OCI-LY7 (cell line): ENCODE measurements around the gene FLT3. TPM values are rescaled to one million over a fixed set of nuclear protein-coding genes. Genes with fewer than 3 reads are reported as not detected.

Experiments
- BruUV-seq: library from RNA; stranded (reverse); fragments of 400-500 nt; replicated peaks from 2 replicates; lab custom pipeline; 2021; lab: Mats Ljungman, UMichigan
- CTCF ChIA-PET: fragments of 300-600 bp; sonication (Branson Sonifier 250); formaldehyde crosslinking; loops from one replicate; lab custom pipeline; 2022; ENCODE audit warnings: antibody characterized with exemption; ENCODE audit not compliant: unreplicated experiment; lab: Charles Lee
- POLR2A ChIA-PET: fragments of 300-600 bp; sonication (Branson Sonifier 250); formaldehyde crosslinking; loops from one replicate; lab custom pipeline; 2022; ENCODE audit warnings: antibody characterized with exemption; lab: Charles Lee
- DNase-seq: peaks from one replicate; pipeline ENCODE4 v3.0.0-alpha.2; 2015; ENCODE audit warnings: low spot score
- H2AFZ ChIP-seq: fragments of 200-600 bp; sonication (generic), shearing (Covaris generic); 2 replicates; pipeline ENCODE4 v1.6.1; 2014; ENCODE audit warnings: mild to moderate bottlenecking, antibody characterized with exemption, low read length, moderate library complexity
- H3K27ac ChIP-seq: fragments of 200-600 bp; sonication (generic); 2 replicates; pipeline ENCODE4 v1.5.1; 2014; ENCODE audit warnings: mixed run types, low read depth, mild to moderate bottlenecking, moderate library complexity, low read length, inconsistent platforms; ENCODE audit not compliant: poor library complexity, severe bottlenecking
- H3K36me3 ChIP-seq: fragments of 200-600 bp; sonication (generic); 2 replicates; pipeline ENCODE4 v1.6.1; 2014; ENCODE audit warnings: mild to moderate bottlenecking, antibody characterized with exemption, low read length, moderate library complexity, mixed read lengths; ENCODE audit not compliant: insufficient read depth
- H3K4me1 ChIP-seq: fragments of 200-600 bp; sonication (generic); 2 replicates; pipeline ENCODE4 v1.5.1; 2014; ENCODE audit warnings: mild to moderate bottlenecking, low read length; ENCODE audit not compliant: insufficient read depth, poor library complexity, severe bottlenecking
- H3K4me2 ChIP-seq: fragments of 200-600 bp; sonication (generic); 2 replicates; pipeline ENCODE4 v1.6.1; 2014; ENCODE audit warnings: mild to moderate bottlenecking, low read length
- H3K4me3 ChIP-seq: fragments of 200-600 bp; sonication (generic); 2 replicates; pipeline ENCODE4 v1.5.1; 2014; ENCODE audit warnings: mild to moderate bottlenecking, low read depth, low read length; ENCODE audit not compliant: poor library complexity, severe bottlenecking
- H3K79me2 ChIP-seq: fragments of 200-600 bp; sonication (generic); 2 replicates; pipeline ENCODE4 v1.6.1; 2016; ENCODE audit warnings: low read depth, mild to moderate bottlenecking, low read length, moderate library complexity, mixed read lengths; ENCODE audit not compliant: insufficient read depth
- H3K9me2 ChIP-seq: fragments of 200-600 bp; sonication (generic); 2 replicates; pipeline ENCODE4 v1.6.1; 2016; ENCODE audit warnings: mild to moderate bottlenecking, low read length, mixed read lengths; ENCODE audit not compliant: insufficient read depth
- H3K9me3 ChIP-seq: fragments of 200-600 bp; sonication (generic); 2 replicates; pipeline ENCODE4 v1.6.1; 2014; ENCODE audit warnings: mild to moderate bottlenecking, mixed run types, low read length, mixed read lengths
- H4K20me1 ChIP-seq: fragments of 200-600 bp; sonication (generic); 2 replicates; pipeline ENCODE4 v1.6.1; 2014; ENCODE audit warnings: mild to moderate bottlenecking, antibody characterized with exemption, low read length, moderate library complexity, mixed read lengths; ENCODE audit not compliant: insufficient read depth
- CTCF ChIP-seq: fragments of 200-600 bp; sonication (generic); conservative IDR thresholded peaks from 2 replicates; pipeline ENCODE4 v1.5.1; 2014; ENCODE audit warnings: mild to moderate bottlenecking, antibody characterized with exemption, low read length, moderate library complexity, mixed read lengths
- EZH2phosphoT487 ChIP-seq: fragments of 200-600 bp; sonication (generic); IDR thresholded peaks from 2 replicates; pipeline ENCODE4 v1.6.1; 2018; ENCODE audit warnings: low read depth, borderline replicate concordance, mild to moderate bottlenecking, mixed run types, antibody characterized with exemption, low read length, moderate library complexity, mixed read lengths
- intact Hi-C: fragments of 100-400 bp; cut with micrococcal nuclease; formaldehyde crosslinking; loops from one replicate; pipeline ENCODE4 v1.10.0; 2022; ENCODE audit not compliant: unreplicated experiment
- total RNA-seq, 2 experiments: library from RNA; depleted of rRNA in 1 of 2; stranded (reverse); fragments of >200 nt in 1 of 2; shearing (Covaris generic) in 1 of 2; gene quantifications; 2 replicates each; pipeline ENCODE4 v1.2.3, GENCODE V29; 2014 to 2022

FLT3 gene
- total RNA-seq, 2 experiments from 2014 or later: not detected

- H4K20me1 ChIP-seq: no peaks in the 10 kb centered on the region
- H3K36me3 ChIP-seq: no peaks in the 10 kb centered on the region
- no peaks in the 10 kb centered on the region for H3K79me2 ChIP-seq
- no peak overlapping the region for H2AFZ ChIP-seq
- no peak overlapping the region for H3K27ac ChIP-seq
- ChIA-PET POLR2A (interaction anchor here (1.8 kb wide), 1 partner anchor 9 kb away, joined by 3 read pairs; no protein-coding TSS in a partner anchor), CTCF (no interaction called here)
- no peak overlapping the region for H3K4me2 ChIP-seq
- H3K4me3 ChIP-seq: no peak overlapping the region
- no peaks in the 10 kb centered on the region for H3K9me3 ChIP-seq
- H3K4me1 ChIP-seq: no peaks in the 10 kb centered on the region
- BruUV-seq: no TSS peak
- intact Hi-C loops: no loop called here
- H3K9me2 ChIP-seq: no peaks in the 10 kb centered on the region
- no peak for DNase-seq
- no peak for TF ChIP-seq EZH2phosphoT487
- TF ChIP-seq CTCF: no peak
Measured at GRCh38 chr13:27962982-27963381, 137.4 kb downstream of the FLT3 start.

DNA sequence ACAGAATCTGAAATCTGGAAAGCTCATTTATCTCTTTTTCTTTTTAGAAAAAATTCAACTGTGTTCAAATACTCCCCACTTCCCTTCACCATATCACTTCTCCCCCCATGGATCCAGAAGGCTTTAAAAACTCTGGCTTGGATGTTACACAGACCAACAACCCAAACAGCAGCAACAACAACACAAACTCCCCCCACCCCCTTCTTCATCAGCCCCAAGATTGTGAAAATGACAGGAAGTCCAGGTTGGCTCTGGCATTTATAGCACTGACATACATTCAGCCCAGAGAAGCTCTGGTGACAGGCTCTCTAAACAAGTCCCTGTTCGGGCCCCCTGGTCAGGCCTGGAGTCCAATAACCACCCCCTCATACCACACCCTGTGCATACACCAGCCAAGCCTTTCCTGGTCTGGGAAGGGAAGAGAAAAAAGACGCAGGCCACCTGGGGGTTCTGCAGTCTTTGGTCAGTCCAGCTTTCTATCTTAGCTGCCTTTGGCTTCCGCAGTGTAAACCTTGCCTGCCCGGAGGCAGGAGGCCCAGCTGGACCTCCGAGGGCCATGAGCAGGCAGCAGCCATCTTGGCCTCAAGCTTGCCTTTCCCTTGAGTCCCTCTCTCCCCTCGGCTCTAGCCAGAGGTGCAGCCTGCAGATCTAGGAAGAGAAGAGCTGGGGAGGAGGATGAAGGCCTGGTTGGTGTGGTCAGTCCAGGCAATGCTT is 138.1 kb downstream of the FLT3 start:
- POLR2A ChIA-PET: interaction anchor here (0.7 to 1.8 kb wide), 3 partner anchors 8 to 528 kb away, joined by 3 to 5 read pairs (median 3); no protein-coding TSS in a partner anchor

More for the DNA sequence above, 138.1 kb downstream of the FLT3 start:
- no TSS peak for BruUV-seq
- intact Hi-C loops: no loop called here
- H3K9me3 ChIP-seq: no peaks in the 10 kb centered on the region
- H3K4me3 ChIP-seq: no peak overlapping the region
- TF ChIP-seq EZH2phosphoT487 (no peak), CTCF (no peak)
- no peak overlapping the region for H3K4me2 ChIP-seq
- no peaks in the 10 kb centered on the region for H3K9me2 ChIP-seq
- no peak overlapping the region for H3K27ac ChIP-seq
- no peaks in the 10 kb centered on the region for H3K36me3 ChIP-seq
- CTCF ChIA-PET: no interaction called here
- H3K4me1 ChIP-seq: no peaks in the 10 kb centered on the region
- no peak for DNase-seq
- no peaks in the 10 kb centered on the region for H3K79me2 ChIP-seq
- H2AFZ ChIP-seq: no peak overlapping the region
- no peaks in the 10 kb centered on the region for H4K20me1 ChIP-seq
